Measurements from ENCODE around the gene PPM1J.

GRCh38 chr1:112703706-112704105, 11.4 kb downstream of the PPM1J start:
- no peak for TF ChIP-seq CTCF (IDR thresholded peaks at IDR 0.05)
- no peak; the same call in 1 of the 2 replicates for TF ChIP-seq POLR2AphosphoS5 (IDR thresholded peaks at IDR 0.05; ENCODE audit: low read depth, low read length)
- TF ChIP-seq SIN3A (IDR thresholded peaks at IDR 0.05; ENCODE audit: borderline replicate concordance, insufficient read depth, low read depth, low read length) = no peak
- TF ChIP-seq REST (IDR thresholded peaks at IDR 0.05; ENCODE audit: insufficient read depth in 1 of 2, low read depth in 2 of 2, low read length in 1 of 2) = no peak
- no peak for TF ChIP-seq TCF7L2 (IDR thresholded peaks at IDR 0.05; ENCODE audit: low read depth, low read length)

Data from Panc1 (cell line).